GM18951 (cell line): ENCODE measurements around the gene CENPP.

Experiments used
- POLR2A ChIP-seq: IDR thresholded peaks from 4 replicates; pipeline ENCODE4 v1.6.1; 2011; ENCODE audit warnings: mild to moderate bottlenecking; ENCODE audit not compliant: insufficient read length, insufficient read depth; ENCODE audit errors: extremely low read depth
- in situ Hi-C: fragments of 300-500 bp; cut with MboI; formaldehyde crosslinking; loops from one replicate; pipeline ENCODE4 v1.12.0; 2022; ENCODE audit warnings: low sequenced_read_pairs, mixed read lengths, inconsistent platforms; ENCODE audit not compliant: unreplicated experiment

The CENPP gene

GRCh38 chr9:92637326-92637725 is 311.6 kb downstream of the CENPP start:
- in situ Hi-C loops: loop anchor here (10.0 kb wide), 1 partner anchor 503 kb away; no protein-coding TSS in a partner anchor
- TF ChIP-seq POLR2A: no peak

- in situ Hi-C loops: loop anchor here (10.0 kb wide), 1 partner anchor 503 kb away; no protein-coding TSS in a partner anchor
- TF ChIP-seq POLR2A: no peak
These were observed 312.3 kb downstream of the CENPP start for GRCh38 chr9:92637886-92638620.

- TF ChIP-seq POLR2A: no peak
- in situ Hi-C loops: loop anchor here (10.0 kb wide), 1 partner anchor 504 kb away; no protein-coding TSS in a partner anchor
These were observed 312.9 kb downstream of the CENPP start for GRCh38 chr9:92638621-92639101.

- in situ Hi-C loops: loop anchor here (10.0 kb wide), 1 partner anchor 504 kb away; no protein-coding TSS in a partner anchor
- TF ChIP-seq POLR2A: no peak
These were observed 313.4 kb downstream of the CENPP start for GRCh38 chr9:92639124-92639523.

GRCh38 chr9:92639791-92640271 is 314.1 kb downstream of the CENPP start:
- in situ Hi-C loops: loop anchor here (10.0 kb wide), 1 partner anchor 505 kb away; no protein-coding TSS in a partner anchor
- no peak for TF ChIP-seq POLR2A

- in situ Hi-C loops: no loop called here
- TF ChIP-seq POLR2A: no peak
These were observed 314.8 kb downstream of the CENPP start for GRCh38 chr9:92640398-92641091.

- in situ Hi-C loops: no loop called here
- no peak for TF ChIP-seq POLR2A
These were observed 315.5 kb downstream of the CENPP start for GRCh38 chr9:92641092-92641809.

GRCh38 chr9:92642041-92642451 is 316.3 kb downstream of the CENPP start:
- in situ Hi-C loops: no loop called here
- TF ChIP-seq POLR2A: no peak

- in situ Hi-C loops: no loop called here
These were observed 316.8 kb downstream of the CENPP start for GRCh38 chr9:92642564-92642963.

GRCh38 chr9:92644278-92644677 is 318.5 kb downstream of the CENPP start:
- in situ Hi-C loops: no loop called here
- TF ChIP-seq POLR2A: no peak

More at GRCh38 chr9:92642564-92642963, 316.8 kb downstream of the CENPP start:
- no peak for TF ChIP-seq POLR2A

GRCh38 chr9:92645041-92645440 is 319.3 kb downstream of the CENPP start:
- in situ Hi-C loops: no loop called here

GRCh38 chr9:92647671-92648473 is 322.1 kb downstream of the CENPP start:
- in situ Hi-C loops: no loop called here
- TF ChIP-seq POLR2A: no peak

More at GRCh38 chr9:92645041-92645440, 319.3 kb downstream of the CENPP start:
- TF ChIP-seq POLR2A: no peak
